OCI-LY1 (cell line): Measurements from ENCODE around the gene SLC2A5.

Source experiments
- CTCF ChIP-seq: fragments of 200-600 bp; sonication (generic), shearing (Covaris generic); IDR thresholded peaks from 2 replicates; pipeline ENCODE4 v1.5.1; 2017; ENCODE audit warnings: mild to moderate bottlenecking, antibody characterized with exemption, low read length, moderate library complexity, mixed read lengths
- EZH2 ChIP-seq: fragments of 200-600 bp; sonication (generic), shearing (Covaris generic); IDR thresholded peaks from 2 replicates; pipeline ENCODE4 v1.8.0; 2017; ENCODE audit warnings: borderline replicate concordance, mixed run types, mild to moderate bottlenecking, antibody characterized with exemption, low read length, moderate library complexity, mixed read lengths

- TF ChIP-seq CTCF (no peak), EZH2 (no peak)
These were observed 18.6 kb downstream of the SLC2A5 start for GRCh38 chr1:9050803-9051202.
